ENCODE results near the gene ASB2.

- TF ChIP-seq MXI1 (conservative IDR thresholded peaks at IDR 0.05; ENCODE audit: poor library complexity, severe bottlenecking) (no peak), EZH2 (IDR thresholded peaks at IDR 0.05; ENCODE audit: borderline replicate concordance, insufficient read depth, low read length, poor library complexity, severe bottlenecking) (no peak), CTCF (IDR thresholded peaks at IDR 0.05; ENCODE audit: poor library complexity, severe bottlenecking) (no peak), RAD21 (conservative IDR thresholded peaks at IDR 0.05) (no peak), POLR2AphosphoS5 (IDR thresholded peaks at IDR 0.05) (no peak), REST (IDR thresholded peaks at IDR 0.05; ENCODE audit: borderline replicate concordance) (no peak), SMC3 (conservative IDR thresholded peaks at IDR 0.05; ENCODE audit: poor library complexity) (no peak), EP300 (conservative IDR thresholded peaks at IDR 0.05; ENCODE audit: poor library complexity, severe bottlenecking) (no peak), TAF1 (IDR thresholded peaks at IDR 0.05; ENCODE audit: low read depth) (no peak)
Observed at GRCh38 chr14:93977790-93978581, 1.6 kb upstream of the ASB2 start.
